ENCODE data around the gene CTPS1. TPM values are rescaled to one million over a fixed set of nuclear protein-coding genes. Genes with fewer than 3 reads are reported as not detected.

The CTPS1 gene
- total RNA-seq, 1 experiment from 2014 or later, result 91.9 TPM

- no peak overlapping the region for H2AFZ ChIP-seq
- no peak for DNase-seq
- H3F3A ChIP-seq (ENCODE audit: insufficient read depth, low read depth), result peaks cover 47% of the 10 kb centered on the region
- no peak overlapping the region for H3K4me3 ChIP-seq
- peaks cover 18% of the 10 kb centered on the region for H4K20me1 ChIP-seq (ENCODE audit: insufficient read depth)
- H3K27ac ChIP-seq, result no peak overlapping the region
- intact Hi-C loops (cut with micrococcal nuclease; ENCODE audit: unreplicated experiment), result loop anchor here (1.0 to 10.0 kb wide), 4 partner anchors 51 to 432 kb away; no protein-coding TSS in a partner anchor
- no peaks in the 10 kb centered on the region for H3K9me3 ChIP-seq (ENCODE audit: insufficient read depth, low read depth)
- CTCF ChIA-PET, result interaction anchor here (0.5 to 1.3 kb wide), 11 partner anchors 21 to 367 kb away, joined by 3 to 15 read pairs (median 3); partner anchors contain the start of gene RIMS3
- BruUV-seq (replicated peaks), result no TSS peak
- no peaks in the 10 kb centered on the region; the same call in 1 of the 2 replicates for H3K79me2 ChIP-seq (ENCODE audit: low read depth)
- no peaks in the 10 kb centered on the region for H3K9me2 ChIP-seq (ENCODE audit: insufficient read depth)
- no peak overlapping the region for H3K4me2 ChIP-seq
- TF ChIP-seq CTCF (conservative IDR thresholded peaks at IDR 0.05) (no peak), EZH2 (IDR thresholded peaks at IDR 0.05; ENCODE audit: low read depth) (no peak)
- peaks cover 65% of the 10 kb centered on the region for H3K36me3 ChIP-seq (ENCODE audit: low read depth)
- POLR2A ChIA-PET (ENCODE audit: unreplicated experiment), result interaction anchor here (0.5 to 1.0 kb wide), 9 partner anchors 14 to 1946 kb away, joined by 3 to 17 read pairs (median 4); partner anchors contain the start of genes CITED4 and NFYC
- no peaks in the 10 kb centered on the region for H3K27me3 ChIP-seq (ENCODE audit: insufficient read depth, low read depth)
- H3K4me1 ChIP-seq (replicated peaks; ENCODE audit: insufficient read depth), result peaks cover 13% of the 10 kb centered on the region
Measured at GRCh38 chr1:41003127-41003639, 23.7 kb downstream of the CTPS1 start.

- H3K9me3 ChIP-seq (ENCODE audit: insufficient read depth, low read depth), result no peaks in the 10 kb centered on the region
- TF ChIP-seq CTCF (conservative IDR thresholded peaks at IDR 0.05), result peak; percentile 62
- no peak for TF ChIP-seq EZH2 (IDR thresholded peaks at IDR 0.05; ENCODE audit: low read depth)
- intact Hi-C loops (cut with micrococcal nuclease; ENCODE audit: unreplicated experiment), result loop anchor here (1.0 to 10.0 kb wide), 4 partner anchors 51 to 431 kb away; no protein-coding TSS in a partner anchor
- CTCF ChIA-PET, result interaction anchor here (0.5 to 1.3 kb wide), 12 partner anchors 21 to 366 kb away, joined by 3 to 15 read pairs (median 3); partner anchors contain the start of genes CITED4 and RIMS3
- peaks cover 46% of the 10 kb centered on the region for H3F3A ChIP-seq (ENCODE audit: insufficient read depth, low read depth)
- POLR2A ChIA-PET (ENCODE audit: unreplicated experiment), result interaction anchor here (0.5 to 1.0 kb wide), 7 partner anchors 14 to 619 kb away, joined by 3 to 17 read pairs (median 4); partner anchors contain the start of gene CITED4
- no peaks in the 10 kb centered on the region for H3K9me2 ChIP-seq (ENCODE audit: insufficient read depth)
- no peak overlapping the region for H3K27ac ChIP-seq
- no peak overlapping the region for H3K4me3 ChIP-seq
- no peaks in the 10 kb centered on the region; the same call in 1 of the 2 replicates for H3K79me2 ChIP-seq (ENCODE audit: low read depth)
- H3K27me3 ChIP-seq (ENCODE audit: insufficient read depth, low read depth), result no peaks in the 10 kb centered on the region
- H3K4me1 ChIP-seq (replicated peaks; ENCODE audit: insufficient read depth), result peaks cover 13% of the 10 kb centered on the region
- no peak overlapping the region for H2AFZ ChIP-seq
- BruUV-seq (replicated peaks), result no TSS peak
- H3K36me3 ChIP-seq (ENCODE audit: low read depth), result peaks cover 66% of the 10 kb centered on the region
- no peak overlapping the region for H3K4me2 ChIP-seq
- peak; percentile 93 to 96 for DNase-seq
- peaks cover 18% of the 10 kb centered on the region for H4K20me1 ChIP-seq (ENCODE audit: insufficient read depth)
Measured at GRCh38 chr1:41003640-41004220, 24.2 kb downstream of the CTPS1 start.

- no peak for DNase-seq
- CTCF ChIA-PET, result no interaction called here
Measured at GRCh38 chr1:41005876-41006275, 26.4 kb downstream of the CTPS1 start.

More at GRCh38 chr1:41005876-41006275, 26.4 kb downstream of the CTPS1 start:
- H3K4me3 ChIP-seq, result no peak overlapping the region
- no TSS peak for BruUV-seq (replicated peaks)
- no peak overlapping the region for H3K27ac ChIP-seq
- H4K20me1 ChIP-seq (ENCODE audit: insufficient read depth), result peaks cover 26% of the 10 kb centered on the region
- no peaks in the 10 kb centered on the region for H3K27me3 ChIP-seq (ENCODE audit: insufficient read depth, low read depth)
- H2AFZ ChIP-seq, result no peak overlapping the region
- peaks cover 43% of the 10 kb centered on the region for H3F3A ChIP-seq (ENCODE audit: insufficient read depth, low read depth)
- intact Hi-C loops (cut with micrococcal nuclease; ENCODE audit: unreplicated experiment), result loop anchor here (10.0 kb wide), 1 partner anchor 429 kb away; no protein-coding TSS in a partner anchor
- POLR2A ChIA-PET (ENCODE audit: unreplicated experiment), result interaction anchor here (0.7 kb wide), 1 partner anchor 13 kb away, joined by 3 read pairs; no protein-coding TSS in a partner anchor
- no peak for TF ChIP-seq EZH2 (IDR thresholded peaks at IDR 0.05; ENCODE audit: low read depth)
- H3K4me1 ChIP-seq (replicated peaks; ENCODE audit: insufficient read depth), result peaks cover 13% of the 10 kb centered on the region
- H3K79me2 ChIP-seq (ENCODE audit: low read depth), result no peaks in the 10 kb centered on the region; the same call in 1 of the 2 replicates
- H3K4me2 ChIP-seq, result no peak overlapping the region
- no peaks in the 10 kb centered on the region for H3K9me3 ChIP-seq (ENCODE audit: insufficient read depth, low read depth)
- H3K36me3 ChIP-seq (ENCODE audit: low read depth), result peaks cover 56% of the 10 kb centered on the region
- H3K9me2 ChIP-seq (ENCODE audit: insufficient read depth), result no peaks in the 10 kb centered on the region
